Panc1 (cell line): ENCODE results near the gene TMEM185B. TPM values are rescaled to one million over a fixed set of nuclear protein-coding genes. Genes with fewer than 3 reads are reported as not detected.

Source experiments
- ATAC-seq: fragments of 200-7000 bp; cut with Tn5 transposase; 2 replicates; pipeline ENCODE4 v1.9.1; 2020; ENCODE audit warnings: mild to moderate bottlenecking, moderate library complexity
- BruUV-seq: library from RNA; stranded (reverse); fragments of 400-500 nt; replicated peaks from 2 replicates; lab custom pipeline; 2021; lab: Mats Ljungman, UMichigan
- CTCF ChIA-PET: fragments of 300-600 bp; sonication (Branson Sonifier 250); formaldehyde crosslinking; loops from one replicate; lab custom pipeline; 2022; ENCODE audit warnings: antibody characterized with exemption; lab: Charles Lee
- POLR2A ChIA-PET: fragments of 300-600 bp; sonication (Branson Sonifier 250); formaldehyde crosslinking; loops from one replicate; lab custom pipeline; 2022; ENCODE audit warnings: antibody characterized with exemption; lab: Charles Lee
- DNase-seq: peaks from one replicate; pipeline ENCODE4 v3.0.0-alpha.2; 2010; ENCODE audit warnings: low read depth, low spot score
- H3K27ac ChIP-seq: 2 replicates; pipeline ENCODE4 v1.5.1; 2011; ENCODE audit warnings: mild to moderate bottlenecking, low read length, inconsistent platforms
- H3K27me3 ChIP-seq: fragments of 200-500 bp; sonication (Bioruptor generic); 2 replicates; pipeline ENCODE4 v1.6.0; 2014; ENCODE audit warnings: low read length, inconsistent platforms; ENCODE audit not compliant: control insufficient read depth, insufficient read depth
- H3K36me3 ChIP-seq: fragments of 200-500 bp; sonication (Bioruptor generic); 2 replicates; pipeline ENCODE4 v1.5.1; 2014; ENCODE audit warnings: inconsistent platforms, mild to moderate bottlenecking, low read length, moderate library complexity; ENCODE audit not compliant: control insufficient read depth, insufficient read depth
- H3K4me1 ChIP-seq: 2 replicates; pipeline ENCODE4 v1.5.1; 2011; ENCODE audit warnings: inconsistent platforms, mild to moderate bottlenecking, low read length, moderate library complexity; ENCODE audit not compliant: control insufficient read depth, insufficient read depth
- H3K4me3 ChIP-seq, 2 experiments: 2 replicates each; pipeline ENCODE4 v1.5.1; 2011 to 2012; ENCODE audit warnings: low read depth in 2 of 2, low read length in 2 of 2, mild to moderate bottlenecking in 2 of 2, inconsistent platforms in 1 of 2, moderate library complexity in 1 of 2
- H3K9me3 ChIP-seq: fragments of 200-500 bp; sonication (Bioruptor generic); 2 replicates; pipeline ENCODE4 v1.5.1; 2014; ENCODE audit warnings: low read depth, mild to moderate bottlenecking, inconsistent platforms, low read length, moderate library complexity; ENCODE audit not compliant: control insufficient read depth, insufficient read depth
- CTCF ChIP-seq: fragments of 450-650 bp; IDR thresholded peaks from 2 replicates; pipeline ENCODE4 v1.5.1; 2017; ENCODE audit warnings: mild to moderate bottlenecking
- POLR2AphosphoS5 ChIP-seq: IDR thresholded peaks from 2 replicates; pipeline ENCODE4 v1.6.1; 2012; ENCODE audit warnings: mild to moderate bottlenecking, low read depth, low read length, moderate library complexity
- REST ChIP-seq, 2 experiments: IDR thresholded peaks; 2 replicates each; pipeline ENCODE4 v1.6.1; 2011 to 2012; ENCODE audit warnings: low read depth in 2 of 2, control low read depth in 1 of 2, low read length in 1 of 2, mild to moderate bottlenecking in 1 of 2, moderate library complexity in 1 of 2; ENCODE audit not compliant: insufficient read depth in 1 of 2
- SIN3A ChIP-seq: IDR thresholded peaks from 2 replicates; pipeline ENCODE4 v1.6.1; 2012; ENCODE audit warnings: low read depth, mild to moderate bottlenecking, low read length, moderate library complexity, borderline replicate concordance; ENCODE audit not compliant: insufficient read depth
- TCF7L2 ChIP-seq: IDR thresholded peaks from 2 replicates; pipeline ENCODE4 v1.6.1; 2011; ENCODE audit warnings: mild to moderate bottlenecking, low read depth, low read length, inconsistent platforms
- in situ Hi-C: cut with HindIII; loops from 2 replicates; pipeline ENCODE4 v1.10.0; 2016; ENCODE audit warnings: low sequenced_read_pairs, low pct_unique_long_range_greater_than_20kb
- intact Hi-C: fragments of 100-400 bp; cut with micrococcal nuclease; formaldehyde crosslinking; loops from one replicate; pipeline ENCODE4 v1.10.0; 2022; ENCODE audit not compliant: unreplicated experiment
- total RNA-seq: library from RNA; stranded (reverse); gene quantifications from one replicate; pipeline ENCODE4 v1.2.1, GENCODE V29; 2021; ENCODE audit not compliant: unreplicated experiment

TMEM185B gene
- total RNA-seq, 1 experiment from 2014 or later = 54.6 TPM

- CTCF ChIA-PET = no interaction called here
- TF ChIP-seq TCF7L2 (no peak), REST (IDR thresholded peaks at IDR 0.05; ENCODE audit: insufficient read depth in 1 of 2, low read depth in 2 of 2, low read length in 1 of 2) (no peak), POLR2AphosphoS5 (no peak), CTCF (no peak), SIN3A (no peak)
- BruUV-seq = no TSS peak
- intact Hi-C loops (no loop called here), in situ Hi-C loops (no loop called here)
- POLR2A ChIA-PET = no interaction called here
- ATAC-seq (no peak), DNase-seq (no peak)
- no peak overlapping the region for H3K4me3 ChIP-seq
- no peaks in the 10 kb centered on the region for H3K36me3 ChIP-seq
- H3K9me3 ChIP-seq = no peaks in the 10 kb centered on the region
- peaks cover 42% of the 10 kb centered on the region for H3K4me1 ChIP-seq
- H3K27me3 ChIP-seq = no peaks in the 10 kb centered on the region
- H3K27ac ChIP-seq = no peak overlapping the region
Observed at GRCh38 chr2:120241684-120242083, 18.5 kb upstream of the TMEM185B start.

GRCh38 chr2:120240901-120241429, 17.8 kb upstream of the TMEM185B start:
- H3K4me1 ChIP-seq = peaks cover 36% of the 10 kb centered on the region
- in situ Hi-C loops = no loop called here
- no TSS peak for BruUV-seq
- ATAC-seq (no peak), DNase-seq (no peak)
- no peaks in the 10 kb centered on the region for H3K9me3 ChIP-seq
- ChIA-PET CTCF (interaction anchor here (1.1 kb wide), 1 partner anchor 73 kb away, joined by 3 read pairs; no protein-coding TSS in a partner anchor), POLR2A (no interaction called here)
- no peaks in the 10 kb centered on the region for H3K27me3 ChIP-seq
- no peak overlapping the region for H3K27ac ChIP-seq
- no peaks in the 10 kb centered on the region for H3K36me3 ChIP-seq
- no peak overlapping the region for H3K4me3 ChIP-seq
- TF ChIP-seq POLR2AphosphoS5 (no peak), SIN3A (no peak)
- intact Hi-C loops = no loop called here
